ENCODE data around the gene IGFN1. TPM values are rescaled to one million over a fixed set of nuclear protein-coding genes. Genes with fewer than 3 reads are reported as not detected.

The IGFN1 gene
- total RNA-seq, 1 donor from 2014 or later: 1.6 TPM

GRCh38 chr1:201214886-201215285 is 24.3 kb downstream of the IGFN1 start:
- Mint-ChIP-seq H3K9me3 (no peaks in the 10 kb centered on the region), H3K4me1 (no peaks in the 10 kb centered on the region), H3K36me3 (no peaks in the 10 kb centered on the region), H3K4me3 (no peak overlapping the region), H3K27ac (no peak overlapping the region), H3K27me3 (ENCODE audit: low read depth) (peaks cover 20% of the 10 kb centered on the region)
- no peak for TF ChIP-seq CTCF (IDR thresholded peaks at IDR 0.05; ENCODE audit: unreplicated experiment)
- peak in 1 of 2 experiments; percentile 13 for DNase-seq (ENCODE audit: low spot score in 2 of 2, unreplicated experiment in 2 of 2)

GRCh38 chr1:201215531-201216357 is 25.1 kb downstream of the IGFN1 start:
- Mint-ChIP-seq H3K36me3 (no peaks in the 10 kb centered on the region), H3K27me3 (ENCODE audit: low read depth) (peaks cover 17% of the 10 kb centered on the region), H3K27ac (no peak overlapping the region), H3K4me3 (no peak overlapping the region), H3K4me1 (no peaks in the 10 kb centered on the region), H3K9me3 (no peaks in the 10 kb centered on the region)
- DNase-seq (ENCODE audit: low spot score in 2 of 2, unreplicated experiment in 2 of 2): peak in 1 of 2 experiments; percentile 25
- no peak for TF ChIP-seq CTCF (IDR thresholded peaks at IDR 0.05; ENCODE audit: unreplicated experiment)

- H3K27me3 Mint-ChIP-seq (ENCODE audit: low read depth): peaks cover 9% of the 10 kb centered on the region
- no peaks in the 10 kb centered on the region for H3K9me3 Mint-ChIP-seq
- H3K27ac Mint-ChIP-seq: no peak overlapping the region
- no peak overlapping the region for H3K4me3 Mint-ChIP-seq
- DNase-seq (ENCODE audit: low spot score in 2 of 2, unreplicated experiment in 2 of 2): peak in 1 of 2 experiments; percentile 30
- no peaks in the 10 kb centered on the region for H3K4me1 Mint-ChIP-seq
- no peak for TF ChIP-seq CTCF (IDR thresholded peaks at IDR 0.05; ENCODE audit: unreplicated experiment)
- H3K36me3 Mint-ChIP-seq: no peaks in the 10 kb centered on the region
These were observed 25.9 kb downstream of the IGFN1 start for GRCh38 chr1:201216395-201217085.

GRCh38 chr1:201217146-201217545 is 26.5 kb downstream of the IGFN1 start:
- Mint-ChIP-seq H3K27me3 (ENCODE audit: low read depth) (peaks cover 5% of the 10 kb centered on the region), H3K36me3 (no peaks in the 10 kb centered on the region), H3K27ac (no peak overlapping the region), H3K4me3 (no peak overlapping the region), H3K4me1 (no peaks in the 10 kb centered on the region), H3K9me3 (no peaks in the 10 kb centered on the region)
- no peak for TF ChIP-seq CTCF (IDR thresholded peaks at IDR 0.05; ENCODE audit: unreplicated experiment)
- peak in 1 of 2 experiments; percentile 36 for DNase-seq (ENCODE audit: low spot score in 2 of 2, unreplicated experiment in 2 of 2)

GRCh38 chr1:201217851-201218250 is 27.2 kb downstream of the IGFN1 start:
- TF ChIP-seq CTCF (IDR thresholded peaks at IDR 0.05; ENCODE audit: unreplicated experiment): no peak
- DNase-seq (ENCODE audit: low spot score in 2 of 2, unreplicated experiment in 2 of 2): no peak
- Mint-ChIP-seq H3K4me1 (no peaks in the 10 kb centered on the region), H3K9me3 (no peaks in the 10 kb centered on the region), H3K4me3 (no peak overlapping the region), H3K36me3 (no peaks in the 10 kb centered on the region), H3K27me3 (ENCODE audit: low read depth) (no peaks in the 10 kb centered on the region), H3K27ac (no peak overlapping the region)

Measured in mesothelial cell of epicardium (in vitro differentiated cells).